Muscle of arm (tissue), 12 donors: ENCODE data around the gene SNCA. TPM values are rescaled to one million over a fixed set of nuclear protein-coding genes. Genes with fewer than 3 reads are reported as not detected.

Experiments
- DNase-seq: peaks from one replicate; pipeline ENCODE4 v3.0.0-alpha.2; 2013
- polyA plus RNA-seq, 12 donors: library from polyadenylated mRNA; unstranded; fragments of 120-200 nt; gene quantifications; one replicate each; pipeline ENCODE4 v1.2.1, GENCODE V29; 2013; ENCODE audit not compliant: insufficient read length in 12 of 12

SNCA gene
- polyA plus RNA-seq, 12 donors: 9.7 to 74.6 (median 27.2) TPM; not detected in 1

DNA sequence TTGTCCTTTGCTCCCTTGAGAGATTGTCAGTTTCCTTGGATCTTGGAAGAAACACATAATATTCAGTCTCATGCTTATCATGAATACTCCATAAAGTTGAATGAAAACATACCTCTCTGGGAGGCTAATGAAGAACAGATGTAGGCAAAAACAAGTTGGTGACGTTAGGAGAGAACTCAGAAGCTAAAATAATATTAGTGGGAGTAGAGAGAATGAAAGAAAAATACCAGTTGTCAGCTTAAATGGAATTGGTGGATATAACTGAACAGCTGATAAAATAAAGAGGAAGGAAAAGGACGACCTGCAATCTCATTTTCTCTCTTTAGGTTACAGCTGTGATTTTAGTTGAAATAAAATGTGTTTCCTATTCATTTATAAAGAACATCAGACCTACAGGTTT lies 124.8 kb downstream of the SNCA start:
- DNase-seq: no peak

- no peak for DNase-seq
Measured at GRCh38 chr4:89708903-89709421, 128.0 kb downstream of the SNCA start.

DNA sequence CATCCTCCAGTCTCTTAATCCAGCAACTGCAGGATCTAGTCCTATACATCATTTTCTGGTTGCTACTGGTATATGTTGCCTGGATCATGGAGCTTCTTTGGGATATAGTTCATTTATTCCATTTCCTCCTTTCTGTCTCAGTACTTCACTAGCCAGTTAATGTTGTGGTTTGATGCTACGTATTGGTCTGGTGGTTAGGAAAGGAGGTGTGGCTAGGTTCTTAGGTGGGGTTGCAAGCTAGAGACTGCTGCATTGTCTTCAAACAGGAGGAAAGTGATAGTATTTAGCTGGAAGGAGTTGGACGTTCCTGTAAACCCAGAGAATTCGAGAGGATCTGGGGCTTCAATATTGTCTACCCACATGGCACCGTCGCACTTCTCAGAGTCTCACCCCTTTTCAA lies 129.5 kb downstream of the SNCA start:
- DNase-seq: no peak

DNA sequence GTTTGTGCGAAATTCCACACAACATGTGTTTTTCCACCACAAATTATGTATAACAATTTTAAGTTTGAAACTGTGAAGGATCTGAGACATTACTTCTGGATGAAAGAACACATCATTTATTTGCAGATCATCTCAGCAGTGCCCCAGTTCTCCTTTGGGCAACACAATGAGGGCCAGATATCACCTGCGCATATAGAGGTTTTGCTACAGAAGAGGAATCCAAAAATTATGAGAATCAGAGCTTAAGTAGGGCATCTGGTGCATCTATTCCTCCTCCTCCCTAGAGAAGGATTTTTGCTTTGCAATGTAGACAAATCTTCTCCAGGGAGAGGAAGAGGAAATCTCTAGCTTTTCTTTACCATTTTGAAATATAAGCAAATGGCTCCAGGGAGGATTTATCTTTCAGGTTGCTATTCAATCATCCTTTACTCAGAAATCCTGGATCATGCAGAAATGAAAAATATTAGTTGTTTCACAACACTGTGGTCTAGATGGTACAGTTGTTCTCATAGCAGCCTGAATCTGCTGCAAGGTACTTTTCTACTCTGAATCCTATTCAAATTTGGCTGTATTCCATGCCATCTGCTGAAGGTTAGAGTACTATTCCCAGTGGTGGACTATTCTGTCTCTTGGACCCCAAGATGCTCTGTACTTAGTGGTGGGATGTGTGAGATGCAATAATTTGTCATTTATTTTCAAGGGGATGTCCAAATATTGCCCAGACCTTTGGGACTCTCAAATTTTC lies 132.1 kb downstream of the SNCA start:
- DNase-seq: no peak

DNA sequence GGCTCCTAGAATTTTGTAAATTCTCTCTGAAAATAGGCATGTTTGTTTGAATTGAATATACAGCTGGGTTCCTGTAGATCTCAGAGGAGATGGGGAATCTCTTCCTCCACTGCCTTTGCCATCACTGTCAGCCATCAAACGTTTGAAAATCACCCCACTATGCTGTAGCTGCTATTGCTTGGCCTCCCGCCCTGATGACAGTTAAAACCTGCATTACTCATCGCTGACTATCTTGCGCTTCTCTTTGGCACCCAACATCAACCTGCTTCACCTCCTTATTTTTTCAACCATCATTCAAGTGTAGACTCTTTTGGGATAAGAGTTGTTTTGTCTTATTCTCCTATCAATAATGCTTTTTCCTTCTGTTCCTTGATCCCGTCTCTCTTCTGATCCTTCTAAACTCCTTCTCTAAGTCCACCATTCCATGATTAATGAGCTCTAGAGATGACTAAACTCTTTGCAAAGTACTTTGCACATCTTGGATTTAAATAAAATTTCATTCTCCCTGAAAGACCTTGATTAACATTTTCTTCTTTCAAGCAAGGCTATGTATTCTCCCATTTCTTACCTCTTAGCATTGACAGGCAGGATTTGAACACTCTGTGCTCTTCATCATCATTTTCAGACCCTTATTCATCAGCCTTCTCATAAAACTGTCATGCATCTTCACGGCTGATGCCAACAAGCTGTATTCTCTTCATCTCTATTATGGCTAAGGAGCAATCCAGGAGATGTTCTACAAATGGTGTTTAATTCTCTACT lies 133.0 kb downstream of the SNCA start:
- DNase-seq: no peak

DNA sequence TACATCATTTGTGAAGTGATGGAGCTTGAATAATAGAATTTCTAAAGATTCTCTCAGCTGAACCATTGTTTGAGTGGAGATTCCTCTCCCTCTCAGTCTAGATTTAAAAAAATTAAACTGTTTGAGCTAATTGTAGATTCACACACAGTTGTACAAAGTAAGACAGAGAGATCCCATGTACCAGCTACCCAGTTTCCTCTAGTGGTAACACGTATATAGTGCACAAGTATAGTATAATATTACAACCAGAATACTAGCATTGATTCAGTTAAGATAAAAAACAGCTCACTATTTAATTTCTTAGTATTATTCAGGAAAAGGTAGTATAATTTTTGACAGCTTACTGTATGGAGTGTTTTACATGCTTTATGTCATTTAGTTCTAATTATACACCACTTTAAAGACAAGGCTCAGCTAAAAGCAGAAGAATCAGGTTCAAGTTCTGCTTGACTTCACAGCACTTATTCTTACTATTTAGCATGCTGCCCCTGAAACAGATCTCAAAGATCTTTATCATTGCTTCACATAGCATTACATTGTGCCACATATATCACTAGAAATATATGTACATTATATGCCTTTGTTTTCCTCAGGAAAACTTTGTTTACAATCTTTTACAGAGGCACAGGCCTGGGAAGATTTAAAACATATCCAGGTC lies 136.1 kb downstream of the SNCA start:
- no peak for DNase-seq

- DNase-seq: no peak
Measured at GRCh38 chr4:89685690-89686089, 151.3 kb downstream of the SNCA start.

- no peak for DNase-seq
Measured at GRCh38 chr4:89685277-89685676, 151.7 kb downstream of the SNCA start.

- no peak for DNase-seq
Measured at GRCh38 chr4:89684536-89684935, 152.4 kb downstream of the SNCA start.

DNA sequence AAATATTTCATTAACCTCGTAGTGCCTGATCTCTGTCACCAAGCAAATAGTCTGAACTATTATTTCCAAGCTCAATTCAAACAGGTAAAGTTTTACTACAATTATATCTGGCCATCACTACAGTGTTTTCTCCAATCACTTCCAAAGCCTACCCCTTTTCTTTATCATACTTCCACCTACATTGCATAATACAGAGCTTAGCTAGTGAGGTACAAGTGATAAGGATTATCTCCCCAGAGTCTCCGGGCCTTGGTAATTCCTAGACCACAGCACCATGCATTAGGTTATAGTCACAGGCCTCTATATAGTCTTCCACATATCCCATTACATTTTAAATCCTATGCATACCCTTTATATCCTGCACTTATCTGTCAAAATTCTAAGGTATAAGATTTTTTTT lies 154.2 kb downstream of the SNCA start:
- DNase-seq: no peak

DNA sequence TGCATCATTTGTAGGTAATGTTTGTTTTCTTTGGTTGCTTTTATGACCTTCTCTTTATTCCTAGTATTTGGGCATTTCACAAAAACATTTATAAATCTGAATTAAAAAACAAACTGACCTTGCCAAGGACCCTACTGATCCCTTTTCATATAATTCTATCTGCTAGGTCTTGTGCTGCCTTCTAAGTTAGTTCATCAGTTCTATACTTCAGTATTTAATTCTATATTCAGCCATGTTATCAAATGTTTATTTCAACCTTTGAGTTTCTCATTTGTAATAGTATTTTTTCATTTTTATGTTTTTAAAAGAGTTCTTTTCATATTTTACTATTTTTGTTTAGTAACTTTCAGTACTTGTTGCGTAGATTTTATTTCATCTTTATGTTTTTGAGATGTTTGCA lies 155.3 kb downstream of the SNCA start:
- no peak for DNase-seq

DNA sequence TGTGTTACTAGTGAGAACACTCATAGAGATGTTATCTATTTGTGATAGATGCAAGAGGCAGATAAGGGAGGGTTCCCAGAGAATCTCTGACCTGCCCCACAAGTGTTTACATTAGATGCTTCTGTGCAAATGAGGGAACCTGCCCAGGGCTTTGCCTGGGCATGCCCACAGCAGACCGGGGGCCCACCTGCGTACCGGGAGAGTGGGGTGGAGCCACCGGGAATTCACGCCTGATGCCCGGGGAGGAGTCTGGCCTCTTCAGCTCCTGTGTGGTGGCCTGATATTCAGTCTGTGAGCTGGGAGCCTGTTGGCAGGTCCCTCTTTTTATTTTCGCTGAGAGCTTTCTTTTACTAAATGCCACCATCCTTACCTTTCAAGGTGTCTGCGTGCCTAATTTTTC lies 155.7 kb downstream of the SNCA start:
- DNase-seq: no peak

DNA sequence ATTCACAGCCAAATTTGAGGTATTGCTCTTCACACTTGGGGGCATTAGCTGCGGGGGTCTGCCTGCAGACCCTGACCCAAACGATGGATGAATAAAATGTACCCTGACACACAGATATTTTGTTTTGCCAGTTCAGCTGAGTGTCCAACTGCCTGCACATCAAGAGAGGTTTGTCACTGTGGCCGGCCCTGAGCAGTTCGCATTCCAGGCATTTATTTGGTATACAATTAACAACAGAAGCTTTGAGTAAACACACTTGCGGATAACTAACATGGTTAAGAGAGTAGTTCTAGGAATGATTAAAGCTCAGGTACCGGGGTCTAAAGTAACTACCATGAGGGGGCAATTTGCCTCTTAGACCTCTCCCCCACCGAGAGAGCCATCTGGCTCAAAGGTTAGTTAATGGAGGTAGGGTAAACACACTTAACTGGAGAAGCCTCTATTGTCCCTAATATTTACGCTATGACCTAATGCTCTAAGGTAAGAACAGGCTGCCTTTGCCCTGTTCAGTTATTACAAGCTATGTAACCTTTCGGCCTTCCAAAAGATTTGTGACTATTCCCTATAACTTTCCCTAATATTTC lies 162.0 kb downstream of the SNCA start:
- no peak for DNase-seq

Other genes starting within 250 kb of the SNCA start
- 10 to 100 TPM in 4 of 12 donors, 1 to 10 TPM in 7, not detected in 1; 3.4 to 51.4 (median 7.5) TPM for gene MMRN1, start 57.7 kb upstream of the SNCA start, polyA plus RNA-seq